Measurements from ENCODE around the gene KAT6B.

GRCh38 chr10:74792726-74793125, 33.7 kb upstream of the KAT6B start:
- TF ChIP-seq POLR2A (IDR thresholded peaks at IDR 0.05) (no peak), POLR2AphosphoS5 (IDR thresholded peaks at IDR 0.05; ENCODE audit: insufficient read depth in 1 of 2, low read depth in 1 of 2) (no peak)

Measured in vagina (tissue), 2 donors.